ENCODE results near the gene SAMD4A.

DNA sequence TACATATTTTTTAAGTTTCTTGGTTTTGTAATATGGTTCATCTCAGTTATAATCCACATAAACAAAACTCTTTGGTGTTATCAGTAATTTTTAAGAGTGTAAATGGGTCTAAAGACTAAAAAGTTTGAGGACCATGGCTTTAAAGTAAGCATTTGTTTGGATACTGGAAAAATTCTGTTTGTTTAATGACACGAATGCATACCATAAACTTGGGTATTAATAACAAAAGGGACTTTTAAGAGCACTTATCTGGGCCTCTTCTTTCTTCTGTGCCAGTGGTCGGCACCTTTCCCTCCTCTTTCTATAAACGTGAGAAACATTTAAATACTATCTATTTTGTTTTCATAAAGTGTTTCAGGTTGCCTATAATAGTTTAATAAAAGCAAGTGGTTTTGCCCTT, 47.4 kb downstream of the SAMD4A start:
- TF ChIP-seq CTCF (conservative IDR thresholded peaks at IDR 0.05 in 1 of 2, IDR thresholded peaks at IDR 0.05 in 1 of 2; ENCODE audit: low read depth in 1 of 2, low read length in 2 of 2), result no peak
- TF ChIP-seq EZH2 (IDR thresholded peaks at IDR 0.05; ENCODE audit: low read length, missing control alignments), result no peak

Data from fibroblast of lung (primary cell).